ENCODE results near the gene IFT80. TPM values are rescaled to one million over a fixed set of nuclear protein-coding genes. Genes with fewer than 3 reads are reported as not detected.

Gene IFT80
- total RNA-seq, 1 donor from 2014 or later, result 10.9 TPM

DNA sequence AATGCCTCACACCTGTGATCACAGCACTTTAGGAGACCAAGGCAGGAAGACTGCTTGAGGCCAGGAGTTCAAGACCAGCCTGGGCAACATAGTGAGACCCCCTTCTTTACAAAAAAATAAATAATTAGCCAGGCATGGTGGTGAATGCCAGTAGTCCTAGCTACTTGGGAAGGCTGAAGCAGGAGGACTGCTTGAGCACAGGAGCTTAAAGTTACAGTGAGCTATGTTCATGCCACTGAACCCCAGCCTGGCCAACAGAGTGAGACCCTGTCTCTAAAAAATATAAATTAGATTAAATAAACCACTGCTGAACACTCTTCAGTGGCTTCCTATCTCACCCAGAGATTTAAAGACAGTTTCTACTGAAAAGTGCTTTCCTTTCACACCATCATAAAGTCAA, 6.2 kb downstream of the IFT80 start:
- DNase-seq, result no peak
- Histone ChIP-seq H3K27me3 (ENCODE audit: low read depth) (no peaks in the 10 kb centered on the region), H3K27ac (replicated peaks) (no peak overlapping the region), H3K36me3 (no peaks in the 10 kb centered on the region), H3K4me1 (no peaks in the 10 kb centered on the region), H3K4me3 (no peak overlapping the region), H3K9me3 (replicated peaks) (no peaks in the 10 kb centered on the region)
- TF ChIP-seq, protein P1, sequence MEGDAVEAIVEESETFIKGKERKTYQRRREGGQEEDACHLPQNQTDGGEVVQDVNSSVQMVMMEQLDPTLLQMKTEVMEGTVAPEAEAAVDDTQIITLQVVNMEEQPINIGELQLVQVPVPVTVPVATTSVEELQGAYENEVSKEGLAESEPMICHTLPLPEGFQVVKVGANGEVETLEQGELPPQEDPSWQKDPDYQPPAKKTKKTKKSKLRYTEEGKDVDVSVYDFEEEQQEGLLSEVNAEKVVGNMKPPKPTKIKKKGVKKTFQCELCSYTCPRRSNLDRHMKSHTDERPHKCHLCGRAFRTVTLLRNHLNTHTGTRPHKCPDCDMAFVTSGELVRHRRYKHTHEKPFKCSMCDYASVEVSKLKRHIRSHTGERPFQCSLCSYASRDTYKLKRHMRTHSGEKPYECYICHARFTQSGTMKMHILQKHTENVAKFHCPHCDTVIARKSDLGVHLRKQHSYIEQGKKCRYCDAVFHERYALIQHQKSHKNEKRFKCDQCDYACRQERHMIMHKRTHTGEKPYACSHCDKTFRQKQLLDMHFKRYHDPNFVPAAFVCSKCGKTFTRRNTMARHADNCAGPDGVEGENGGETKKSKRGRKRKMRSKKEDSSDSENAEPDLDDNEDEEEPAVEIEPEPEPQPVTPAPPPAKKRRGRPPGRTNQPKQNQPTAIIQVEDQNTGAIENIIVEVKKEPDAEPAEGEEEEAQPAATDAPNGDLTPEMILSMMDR (IDR thresholded peaks at IDR 0.05; ENCODE audit: borderline replicate concordance), result no peak
- intact Hi-C loops (cut with micrococcal nuclease), result no loop called here

DNA sequence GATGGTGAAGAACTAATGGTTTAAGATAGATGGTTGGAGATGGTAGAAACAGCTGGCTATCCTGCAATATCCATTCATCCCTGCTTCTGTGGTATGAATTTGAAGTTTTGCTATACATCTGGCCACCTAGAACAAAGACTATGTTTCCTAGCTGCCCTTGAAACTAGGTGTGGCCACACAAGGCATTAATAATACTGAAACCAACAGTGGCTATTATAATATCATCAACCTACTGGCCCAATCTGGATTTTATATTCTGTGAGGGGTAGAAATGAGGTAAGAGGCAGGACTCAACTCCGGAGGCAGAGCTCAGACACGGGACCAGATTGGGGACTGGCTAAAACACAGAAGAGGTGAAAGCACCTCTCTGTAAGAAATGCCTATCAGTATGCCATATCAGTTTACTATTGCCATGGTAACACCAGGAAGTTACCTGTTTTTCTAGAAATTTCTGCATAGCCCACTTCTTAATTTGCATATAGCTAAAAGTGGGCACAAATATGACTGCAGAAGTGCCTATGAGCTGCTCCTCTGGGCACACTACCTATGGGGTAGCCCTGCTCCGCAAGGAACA, 8.4 kb downstream of the IFT80 start:
- TF ChIP-seq, protein P1 (IDR thresholded peaks at IDR 0.05; ENCODE audit: borderline replicate concordance), result no peak
- Histone ChIP-seq H3K4me1 (no peaks in the 10 kb centered on the region), H3K27ac (replicated peaks) (no peak overlapping the region), H3K27me3 (ENCODE audit: low read depth) (no peaks in the 10 kb centered on the region), H3K36me3 (no peaks in the 10 kb centered on the region), H3K4me3 (no peak overlapping the region), H3K9me3 (replicated peaks) (no peaks in the 10 kb centered on the region)
- intact Hi-C loops (cut with micrococcal nuclease), result no loop called here
- DNase-seq, result no peak

DNA sequence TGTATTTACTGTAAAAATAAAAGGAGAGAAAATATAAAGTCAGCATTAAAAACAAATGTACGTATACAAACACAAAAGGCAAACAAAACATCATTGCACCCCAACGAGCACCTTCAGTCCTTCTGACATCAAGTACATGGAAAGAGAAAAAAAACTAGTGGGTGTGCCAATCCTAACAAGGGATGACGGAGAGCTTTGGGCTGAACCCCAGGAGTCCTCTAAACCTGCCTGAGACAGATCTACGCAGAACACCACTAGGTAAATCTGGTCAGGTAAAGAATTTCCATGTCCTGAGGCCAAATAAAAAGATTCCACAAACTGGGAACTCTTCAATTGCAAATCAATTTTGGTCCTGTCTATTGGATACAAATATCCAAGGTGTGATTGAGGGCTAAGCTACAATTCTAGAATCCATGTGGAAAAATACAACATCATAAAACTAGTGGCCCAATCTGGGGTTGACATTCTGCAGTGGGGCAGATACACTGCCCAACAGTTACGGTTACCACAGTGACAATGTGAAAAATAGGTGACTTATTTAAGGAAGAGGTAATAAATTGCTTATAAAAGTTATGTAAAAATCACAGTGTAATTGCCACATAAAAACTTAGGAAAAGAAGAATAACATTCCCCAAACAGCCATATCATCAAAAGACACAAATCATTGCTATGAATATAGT, 14.2 kb downstream of the IFT80 start:
- no peak overlapping the region for H3K4me3 ChIP-seq
- intact Hi-C loops (cut with micrococcal nuclease), result no loop called here

DNA sequence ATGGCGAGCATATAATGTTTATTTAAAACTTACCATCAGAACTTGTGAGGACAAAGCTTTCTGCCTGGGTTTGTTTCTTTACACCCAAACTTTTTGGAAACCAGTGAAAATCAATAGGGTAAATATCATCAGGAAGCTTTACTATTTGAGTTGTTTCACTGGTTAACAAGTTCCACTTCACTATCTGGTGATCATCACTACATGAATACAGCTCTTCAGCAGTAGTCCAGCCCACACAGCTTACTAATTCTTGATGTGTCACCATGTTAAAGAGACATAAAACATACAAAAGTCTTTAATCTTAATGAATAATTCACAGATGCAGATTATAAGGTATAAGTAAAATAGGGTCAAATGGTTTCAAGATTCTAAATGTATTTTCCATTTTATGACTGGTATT, 17.6 kb downstream of the IFT80 start:
- TF ChIP-seq, protein P1 (IDR thresholded peaks at IDR 0.05; ENCODE audit: borderline replicate concordance), result no peak
- no peak overlapping the region for H3K27ac ChIP-seq (replicated peaks)
- H3K27me3 ChIP-seq (ENCODE audit: low read depth), result no peaks in the 10 kb centered on the region
- intact Hi-C loops (cut with micrococcal nuclease), result no loop called here
- DNase-seq, result no peak
- H3K4me1 ChIP-seq, result no peaks in the 10 kb centered on the region
- H3K4me3 ChIP-seq, result no peak overlapping the region
- peaks cover 8% of the 10 kb centered on the region for H3K36me3 ChIP-seq
- no peaks in the 10 kb centered on the region for H3K9me3 ChIP-seq (replicated peaks)

More for the DNA sequence above, 14.2 kb downstream of the IFT80 start:
- Histone ChIP-seq H3K9me3 (replicated peaks) (no peaks in the 10 kb centered on the region), H3K27me3 (ENCODE audit: low read depth) (no peaks in the 10 kb centered on the region), H3K4me1 (no peaks in the 10 kb centered on the region), H3K36me3 (no peaks in the 10 kb centered on the region), H3K27ac (replicated peaks) (no peak overlapping the region)
- no peak for DNase-seq
- TF ChIP-seq, protein P1 (IDR thresholded peaks at IDR 0.05; ENCODE audit: borderline replicate concordance), result no peak

DNA sequence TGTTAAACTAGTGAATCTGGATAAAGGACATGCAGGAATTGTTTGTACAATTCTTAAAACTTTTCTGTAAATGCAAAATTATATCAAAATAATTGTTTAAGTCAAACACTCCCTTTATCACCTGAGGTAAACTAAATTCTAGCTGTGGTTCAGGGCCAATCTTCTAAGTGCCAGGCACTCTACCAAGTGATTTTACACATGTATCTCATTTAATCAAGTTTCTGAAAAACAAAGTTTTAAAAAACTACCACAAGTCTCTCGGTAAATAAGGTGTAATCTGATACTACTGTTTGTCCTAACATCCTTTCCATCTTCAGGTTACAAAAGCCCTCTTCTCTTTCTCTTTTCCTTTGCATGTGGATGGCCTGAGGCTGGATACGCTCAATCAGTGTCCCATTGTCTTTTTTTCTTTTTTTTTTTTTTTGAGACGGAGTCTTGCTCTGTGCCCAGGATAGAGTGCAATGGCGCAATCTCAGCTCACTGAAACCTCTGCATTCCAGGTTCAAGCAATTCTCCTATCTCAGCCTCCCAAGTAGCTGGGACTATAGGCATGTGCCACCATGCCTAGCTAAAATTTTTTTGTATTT, 19.3 kb downstream of the IFT80 start:
- peaks cover 20% of the 10 kb centered on the region for H3K36me3 ChIP-seq
- DNase-seq, result no peak
- H3K9me3 ChIP-seq (replicated peaks), result no peaks in the 10 kb centered on the region
- H3K27ac ChIP-seq (replicated peaks), result no peak overlapping the region
- intact Hi-C loops (cut with micrococcal nuclease), result no loop called here
- TF ChIP-seq, protein P1 (IDR thresholded peaks at IDR 0.05; ENCODE audit: borderline replicate concordance), result no peak
- no peaks in the 10 kb centered on the region for H3K27me3 ChIP-seq (ENCODE audit: low read depth)
- H3K4me1 ChIP-seq, result no peaks in the 10 kb centered on the region
- H3K4me3 ChIP-seq, result no peak overlapping the region

Data from left ventricle myocardium inferior (tissue), 1 donor.